T1000 (cell line): Measurements from ENCODE around the gene RNASE7.
"Not testable (repeated sequence)": the region's sequence is repeated elsewhere in the genome, so short reads cannot be mapped to it uniquely, and the experiment has no call there.

Source experiments
- DNase-seq: peaks from one replicate; lab custom pipeline; 2025; ENCODE audit warnings: mixed read lengths; lab: John Stamatoyannopoulos, UW

Gene RNASE7

DNA sequence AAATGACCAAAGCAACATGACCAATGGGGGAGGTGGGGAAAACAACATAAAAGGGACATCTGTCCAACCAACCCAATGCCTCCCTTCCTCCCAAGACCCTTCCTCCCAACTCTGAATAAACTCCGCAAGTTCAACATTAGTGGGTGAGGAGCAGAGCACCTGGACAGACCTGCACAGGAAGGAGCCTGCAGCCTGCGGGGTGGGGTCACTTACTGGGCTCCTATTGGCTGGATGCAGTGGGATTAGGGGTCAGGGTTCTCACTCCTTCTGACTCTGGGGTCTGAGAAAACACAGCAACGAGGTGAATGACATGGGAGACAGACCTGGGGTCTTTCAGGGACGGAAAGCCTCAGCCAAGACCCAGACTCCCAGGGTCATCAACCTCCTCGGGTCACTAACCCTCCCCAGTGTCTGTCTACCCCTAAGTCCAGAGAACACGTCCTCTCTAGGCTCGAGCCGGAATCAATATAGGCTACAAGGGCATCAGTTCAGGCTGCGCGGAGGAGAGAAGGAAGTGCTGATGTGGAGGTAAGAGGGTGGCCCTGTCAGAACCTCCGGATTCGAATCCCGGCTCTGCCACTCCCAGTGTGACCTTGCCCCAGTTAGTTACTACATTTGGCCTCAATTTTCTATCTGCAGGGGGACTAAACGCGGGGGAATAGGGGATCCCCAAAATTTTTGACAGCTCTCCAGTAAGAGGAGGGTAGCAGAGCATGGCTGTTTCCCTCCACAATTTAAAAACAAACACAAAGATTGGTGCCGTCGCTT, 18.2 kb upstream of the RNASE7 start:
- no peak for DNase-seq

DNA sequence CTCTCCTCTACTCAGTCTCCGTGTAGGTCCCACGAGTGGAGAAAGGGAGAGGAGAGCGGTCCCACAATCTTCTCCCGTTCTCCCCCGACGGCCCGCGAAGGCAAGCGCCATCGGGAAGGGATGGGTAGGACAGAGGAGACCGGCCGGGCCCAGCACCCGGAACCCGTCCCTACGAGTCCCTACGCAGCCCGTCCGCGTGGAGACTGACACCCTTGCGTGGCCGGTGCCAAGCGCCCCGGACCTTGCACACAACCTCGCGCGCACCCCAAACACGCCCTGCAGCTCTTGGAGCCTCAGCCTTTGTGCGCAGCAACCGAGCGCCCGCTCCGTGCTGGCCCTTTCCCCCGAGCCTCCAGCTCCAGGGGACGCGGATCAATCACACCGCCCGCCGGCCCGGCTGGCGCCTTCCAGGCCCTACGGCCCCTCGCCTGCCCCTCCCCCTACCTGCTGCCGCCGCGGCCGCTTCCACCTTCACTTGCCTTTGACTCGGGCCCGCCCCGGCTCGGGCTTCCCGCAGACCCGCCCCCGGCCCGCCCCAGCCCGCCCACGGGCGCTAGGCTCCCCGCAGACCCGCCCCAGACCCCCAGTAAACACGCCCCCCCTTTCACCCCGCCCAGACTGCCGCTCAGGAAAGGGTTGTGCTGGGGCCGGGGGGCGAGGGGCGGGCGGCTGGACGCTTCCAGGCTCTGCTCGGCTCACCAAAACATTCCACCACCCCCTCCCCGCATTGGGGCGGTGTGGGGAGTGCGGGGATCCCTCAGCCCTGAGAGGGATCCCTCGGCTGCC, 17.4 kb upstream of the RNASE7 start, which contains the start of gene NDRG2:
TSS of gene NDRG2 (minus strand) at position 477 of the 786 bp plus-strand sequence. CDS start 1,746 bp downstream, outside the sequence.
- no peak for DNase-seq

DNA sequence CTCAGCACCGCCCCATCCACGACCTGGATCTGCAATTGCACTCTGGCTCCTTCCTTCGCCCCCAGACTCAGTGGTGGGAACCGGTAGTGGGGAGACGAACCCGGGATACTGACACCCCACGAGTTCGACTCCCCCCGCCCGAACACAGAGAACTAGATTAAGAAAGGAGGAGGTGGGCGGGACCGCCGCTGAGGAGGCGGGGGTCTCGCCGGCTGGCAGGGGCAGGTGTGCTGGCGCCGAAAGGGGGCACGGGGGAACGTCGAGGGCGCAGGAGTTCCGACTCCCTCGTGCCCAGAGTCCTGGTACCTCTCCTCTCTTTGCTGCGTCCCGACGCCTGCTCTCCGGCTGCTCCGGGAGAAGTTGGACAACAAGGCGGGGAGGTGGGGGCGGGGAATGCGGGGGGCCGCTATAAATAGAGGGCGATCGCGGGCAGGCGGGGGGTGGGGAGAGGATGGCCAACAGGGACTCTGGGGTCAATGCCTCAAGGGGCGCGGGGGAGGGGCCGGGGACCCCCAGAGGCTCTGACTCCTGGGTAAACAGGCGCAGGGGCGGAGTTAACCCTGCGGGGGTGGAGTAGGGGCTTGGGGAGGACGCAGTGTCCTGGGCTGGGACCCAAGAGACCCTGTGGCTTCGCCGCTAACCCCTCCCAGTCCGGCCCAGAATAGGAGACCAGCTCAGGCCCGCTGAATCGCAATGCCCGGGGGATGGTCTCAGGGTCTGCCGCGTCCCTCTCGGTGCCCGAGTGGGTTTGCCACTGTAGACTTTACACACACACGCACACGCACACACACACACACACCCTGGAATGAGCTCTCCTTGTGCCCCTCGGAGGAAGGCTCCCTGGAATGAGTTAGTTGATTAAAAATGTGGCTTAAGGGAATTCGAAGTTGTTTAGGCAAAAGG, 16.5 kb upstream of the RNASE7 start:
- DNase-seq, result no peak

DNA sequence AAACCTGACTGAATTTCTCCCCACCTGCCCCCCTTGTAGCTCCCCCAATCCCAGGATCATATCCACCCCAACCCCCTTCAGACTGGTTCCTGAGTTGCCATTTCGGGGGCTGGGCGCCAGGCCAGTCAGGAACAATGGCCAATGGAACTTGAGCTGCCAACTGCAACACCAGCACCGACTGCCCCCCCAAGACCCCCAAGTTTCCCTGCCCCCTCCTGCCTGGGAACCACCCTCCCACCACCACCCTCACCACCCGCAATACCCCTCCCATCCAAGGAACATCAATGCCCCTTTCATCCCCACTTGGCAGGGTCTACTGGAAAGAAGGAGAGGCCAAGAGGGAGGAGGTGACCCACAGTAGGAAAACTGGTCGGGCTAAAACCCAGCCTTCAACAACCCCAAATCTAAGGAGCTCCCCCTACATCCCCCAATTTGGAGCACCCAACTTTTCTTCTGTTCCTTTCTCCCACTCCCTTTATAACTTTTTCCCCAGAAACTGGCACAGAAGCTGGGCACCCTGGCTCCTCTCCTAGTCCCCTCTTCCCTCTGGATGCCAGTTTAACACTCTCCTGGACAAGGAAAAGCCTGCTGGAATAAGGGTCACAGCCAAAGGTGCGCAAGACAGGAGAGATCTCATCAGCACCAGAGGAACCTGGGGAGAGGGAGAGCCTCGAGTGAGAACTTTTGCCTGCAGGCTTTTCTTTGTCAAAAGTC, 15.7 kb upstream of the RNASE7 start:
- no peak for DNase-seq

- no peak for DNase-seq
These were observed 15.2 kb upstream of the RNASE7 start for GRCh38 chr14:21026988-21027315.

DNA sequence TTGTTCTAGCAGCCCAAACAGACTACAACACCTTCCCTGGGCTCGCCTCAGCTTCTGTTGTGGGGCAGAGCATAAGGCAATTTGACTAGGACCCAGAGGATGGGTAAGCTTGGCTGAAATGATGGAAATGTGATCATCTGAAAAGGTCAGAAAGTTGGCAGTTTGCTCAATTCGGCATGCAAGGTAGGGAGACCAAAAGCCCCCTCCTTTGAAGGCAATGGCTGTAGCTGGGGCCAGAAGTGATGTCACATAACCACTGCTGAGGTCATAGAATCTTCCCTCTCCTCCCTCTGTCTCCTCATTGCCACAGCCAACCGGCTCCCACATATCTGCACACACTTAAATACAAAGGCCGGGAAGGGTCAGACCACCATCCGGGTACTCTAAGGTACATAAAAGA, 12.2 kb upstream of the RNASE7 start, which contains the start of gene TPPP2:
TSS of gene TPPP2 (plus strand) at position 301 of the 400 bp plus-strand sequence. CDS start 365 bp downstream, outside the sequence.
- DNase-seq, result no peak

DNA sequence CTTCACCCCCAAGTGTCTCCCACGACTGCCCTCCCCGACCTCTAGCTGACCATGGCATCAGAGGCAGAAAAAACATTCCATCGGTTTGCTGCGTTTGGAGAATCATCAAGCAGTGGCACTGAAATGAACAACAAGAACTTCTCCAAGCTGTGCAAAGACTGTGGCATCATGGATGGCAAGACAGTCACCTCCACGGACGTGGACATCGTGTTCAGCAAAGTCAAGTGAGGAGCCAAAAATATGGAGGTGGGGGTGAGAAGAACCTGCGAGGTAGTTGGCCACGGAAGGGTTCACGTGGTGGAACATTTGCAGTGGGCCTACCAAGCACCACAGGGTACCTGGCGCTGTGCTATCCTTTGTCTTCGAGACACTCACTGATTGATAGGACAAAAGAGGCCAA, 11.6 kb upstream of the RNASE7 start:
- DNase-seq, result no peak

- no peak for DNase-seq
These were observed 9.6 kb upstream of the RNASE7 start for GRCh38 chr14:21032326-21033132.

GRCh38 chr14:21033133-21033698, 8.9 kb upstream of the RNASE7 start:
- no peak for DNase-seq

DNA sequence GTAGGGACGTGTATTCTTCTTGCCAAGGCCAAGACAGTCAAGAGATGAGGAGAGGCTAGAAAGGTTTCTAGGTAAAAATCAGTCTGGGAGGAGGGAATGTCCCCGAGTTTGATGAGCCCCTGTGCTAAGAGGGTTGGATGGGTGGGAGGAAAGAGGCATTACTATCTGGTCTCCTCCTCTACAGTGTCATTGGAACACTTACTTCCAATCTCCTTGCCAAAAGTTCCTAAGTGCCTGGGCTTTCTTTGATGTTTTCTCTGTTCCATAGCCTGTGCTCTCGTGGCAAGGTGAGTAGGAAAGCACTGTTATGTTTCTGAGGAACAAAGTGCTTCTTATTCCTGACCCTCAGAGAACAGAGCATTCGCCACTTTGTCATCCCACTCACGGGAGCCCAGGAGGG, 7.5 kb upstream of the RNASE7 start, which contains the start of gene RNASE13:
TSS of gene RNASE13 (minus strand) at position 101 of the 400 bp plus-strand sequence. CDS start 519 bp downstream, outside the sequence.
- DNase-seq, result no peak

DNA sequence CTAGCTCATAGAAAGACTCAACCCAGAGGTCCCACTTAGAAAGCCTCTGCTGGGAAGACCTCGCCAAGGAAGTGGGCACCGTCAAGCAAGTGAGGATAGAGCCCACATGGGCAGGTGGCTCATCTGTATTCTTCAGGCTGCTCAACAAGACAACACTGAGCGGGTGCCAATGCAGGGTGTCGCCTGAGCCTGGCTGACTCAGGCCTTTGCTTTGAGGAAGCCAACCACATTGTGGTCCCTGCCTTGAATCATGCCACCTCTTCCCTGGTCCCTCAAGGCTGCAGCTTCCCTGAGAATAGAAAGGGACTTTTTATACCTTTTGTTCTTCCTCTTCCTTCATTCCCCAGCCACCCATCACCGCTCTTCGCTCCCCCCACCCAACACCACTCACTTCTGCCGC, 5.4 kb upstream of the RNASE7 start:
- no peak for DNase-seq

GRCh38 chr14:21037156-21037555, 5.0 kb upstream of the RNASE7 start:
- DNase-seq, result no peak

GRCh38 chr14:21038441-21039422, 3.4 kb upstream of the RNASE7 start:
- DNase-seq, result no peak

DNA sequence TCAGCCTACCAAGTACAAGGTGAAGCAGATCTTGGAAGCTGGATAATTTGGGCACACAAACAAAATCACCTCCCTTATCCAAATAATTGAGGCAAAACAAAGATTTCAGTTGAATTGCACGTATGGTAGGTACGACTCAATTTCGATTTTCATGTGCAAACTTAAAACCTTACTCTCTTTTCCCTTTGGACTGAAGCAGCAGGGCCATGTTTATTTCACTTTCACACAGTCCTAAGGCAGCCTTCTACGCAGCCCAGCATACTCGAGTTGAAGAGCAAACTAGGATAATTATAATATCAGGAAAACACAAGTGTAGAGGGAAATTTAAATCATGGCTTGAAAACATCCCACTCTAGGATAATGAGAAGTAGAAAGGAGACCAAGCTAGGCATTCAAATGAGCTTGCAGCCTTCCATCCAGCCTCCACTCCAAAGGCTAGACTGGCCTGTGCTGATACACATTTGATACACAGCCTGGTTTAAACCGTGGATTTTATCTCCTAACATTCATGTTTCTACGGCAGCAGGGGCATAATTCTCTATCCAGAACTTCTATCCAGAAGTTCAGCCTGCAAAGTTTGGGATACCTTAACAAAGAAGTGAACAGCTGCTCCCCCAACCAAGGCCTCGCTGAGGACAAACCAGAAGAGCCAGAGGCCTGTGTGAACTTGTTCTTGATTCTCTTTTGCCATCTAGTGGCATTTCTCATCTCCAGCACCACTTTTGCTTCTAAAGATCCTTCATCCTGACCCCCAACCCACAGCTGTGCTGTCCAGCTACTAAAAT, 2.4 kb upstream of the RNASE7 start:
- DNase-seq, result no peak

- DNase-seq, result no peak
These were observed 1.7 kb upstream of the RNASE7 start for GRCh38 chr14:21040370-21040925.

GRCh38 chr14:21040941-21041340, 1.2 kb upstream of the RNASE7 start:
- not testable (repeated sequence) for DNase-seq

DNA sequence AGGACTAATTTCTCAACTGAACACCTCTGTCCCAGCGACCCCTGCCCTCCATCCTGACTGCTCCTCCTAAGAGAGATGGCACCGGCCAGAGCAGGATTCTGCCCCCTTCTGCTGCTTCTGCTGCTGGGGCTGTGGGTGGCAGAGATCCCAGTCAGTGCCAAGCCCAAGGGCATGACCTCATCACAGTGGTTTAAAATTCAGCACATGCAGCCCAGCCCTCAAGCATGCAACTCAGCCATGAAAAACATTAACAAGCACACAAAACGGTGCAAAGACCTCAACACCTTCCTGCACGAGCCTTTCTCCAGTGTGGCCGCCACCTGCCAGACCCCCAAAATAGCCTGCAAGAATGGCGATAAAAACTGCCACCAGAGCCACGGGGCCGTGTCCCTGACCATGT, 756 bp downstream of the RNASE7 start:
- no peak for DNase-seq
